ENCODE data around the gene SOWAHD. TPM values are rescaled to one million over a fixed set of nuclear protein-coding genes. Genes with fewer than 3 reads are reported as not detected.
"Not testable (repeated sequence)": the region's sequence is repeated elsewhere in the genome, so short reads cannot be mapped to it uniquely, and the experiment has no call there.

Gene SOWAHD
- total RNA-seq, 1 experiment from 2014 or later = 0.98 TPM

DNA sequence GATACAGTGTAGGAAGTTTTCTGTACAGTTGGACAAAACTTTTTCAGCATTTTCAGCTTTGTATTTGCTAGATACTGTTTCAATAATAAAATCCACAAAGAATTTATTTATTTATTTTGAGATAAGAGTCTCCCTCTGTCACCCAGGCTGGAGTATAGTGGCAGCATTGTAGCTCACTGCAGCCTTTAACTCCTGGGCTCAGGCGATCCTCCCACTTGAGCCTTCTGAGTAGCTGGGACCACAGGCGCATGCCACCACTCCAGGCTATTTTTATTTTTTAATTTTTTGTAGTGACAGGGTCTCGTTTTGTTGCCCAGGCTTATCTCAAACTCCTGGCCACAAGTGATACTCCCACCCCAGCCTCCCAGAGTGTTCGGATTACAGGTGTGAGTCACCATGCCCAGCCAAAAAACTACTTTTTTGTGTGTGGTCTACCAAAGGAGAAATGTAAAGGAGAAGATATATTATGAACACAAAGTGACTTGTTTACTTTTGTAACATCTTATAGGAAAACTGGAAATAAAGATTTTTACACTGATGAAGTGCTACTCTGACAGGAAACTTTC is 13.0 kb upstream of the SOWAHD start:
- no peak overlapping the region for H4K8ac ChIP-seq (replicated peaks; ENCODE audit: insufficient read length, low read depth, low read length)
- no peak overlapping the region for H3T11ph ChIP-seq (ENCODE audit: low read length)
- no peak overlapping the region for H4K91ac ChIP-seq (ENCODE audit: insufficient read length, low read depth, low read length)
- Mint-ChIP-seq H3K4me3 (no peak overlapping the region), H3K36me3 (ENCODE audit: insufficient read depth in 1 of 3, low read depth in 3 of 3) (peaks cover 0 to 3% (median 0%) of the 10 kb centered on the region in 3 experiments; a peak in 1 of 7 replicates), H3K9me3 (peaks cover 44 to 57% of the 10 kb centered on the region in 2 experiments), H3K4me1 (peaks cover 0 to 2% of the 10 kb centered on the region in 2 experiments; a peak in 1 of 4 replicates), H3K27me3 (ENCODE audit: low read depth) (peaks cover 2% of the 10 kb centered on the region; the same call in 1 of the 2 replicates), H3K27ac (no peak overlapping the region)
- no peak overlapping the region for H3K9ac ChIP-seq (ENCODE audit: extremely low read depth, insufficient read length, low read length)
- no peak for DNase-seq
- no peak overlapping the region for H2BK5ac ChIP-seq (ENCODE audit: insufficient read length, low read length)
- no peak overlapping the region for H2BK120ac ChIP-seq (ENCODE audit: low read depth, low read length, poor library complexity, severe bottlenecking)
- no peak overlapping the region for H2BK15ac ChIP-seq (ENCODE audit: low read depth, low read length)
- H2BK20ac ChIP-seq (ENCODE audit: low read depth, low read length, poor library complexity, severe bottlenecking) = no peak overlapping the region
- no peak overlapping the region for H2AK5ac ChIP-seq (ENCODE audit: insufficient read length, low read length)
- no peak overlapping the region for H4K5ac ChIP-seq (ENCODE audit: insufficient read length, low read depth, low read length)
- no peaks in the 10 kb centered on the region for H3K4me1 ChIP-seq (ENCODE audit: insufficient read depth, low read length)
- H3K23me2 ChIP-seq (ENCODE audit: insufficient read length, low read depth, low read length, poor library complexity, severe bottlenecking) = no peaks in the 10 kb centered on the region
- no peaks in the 10 kb centered on the region for H3K79me2 ChIP-seq (ENCODE audit: insufficient read depth, low read length)
- no peak overlapping the region for H3K27ac ChIP-seq (ENCODE audit: insufficient read length, low read depth, low read length)
- H3K79me1 ChIP-seq (ENCODE audit: insufficient read depth, low read depth, low read length, poor library complexity, severe bottlenecking) = no peaks in the 10 kb centered on the region
- no peak overlapping the region for H3K14ac ChIP-seq (ENCODE audit: insufficient read depth, low read length)
- no peak overlapping the region for H2AFZ ChIP-seq (ENCODE audit: low read length)
- no peak overlapping the region for H3K4ac ChIP-seq (ENCODE audit: low read depth, low read length)
- no peak overlapping the region for H3K23ac ChIP-seq (ENCODE audit: insufficient read length, low read depth, low read length)
- WGBS (ENCODE audit: extremely low coverage, insufficient read length, low lambda C conversion rate) = no CpG with 5 or more reads among the region's 4 CpGs
- no peaks in the 10 kb centered on the region for H4K20me1 ChIP-seq (ENCODE audit: control insufficient read depth, insufficient read depth, insufficient read length)
- peaks cover 16% of the 10 kb centered on the region for H3K9me3 ChIP-seq (ENCODE audit: control insufficient read depth, low read depth, low read length)
- H3K56ac ChIP-seq (ENCODE audit: insufficient read length, low read depth, low read length) = no peak overlapping the region
- H3K4me2 ChIP-seq (ENCODE audit: insufficient read depth, insufficient read length, low read length) = no peak overlapping the region
- TF ChIP-seq, protein P1, sequence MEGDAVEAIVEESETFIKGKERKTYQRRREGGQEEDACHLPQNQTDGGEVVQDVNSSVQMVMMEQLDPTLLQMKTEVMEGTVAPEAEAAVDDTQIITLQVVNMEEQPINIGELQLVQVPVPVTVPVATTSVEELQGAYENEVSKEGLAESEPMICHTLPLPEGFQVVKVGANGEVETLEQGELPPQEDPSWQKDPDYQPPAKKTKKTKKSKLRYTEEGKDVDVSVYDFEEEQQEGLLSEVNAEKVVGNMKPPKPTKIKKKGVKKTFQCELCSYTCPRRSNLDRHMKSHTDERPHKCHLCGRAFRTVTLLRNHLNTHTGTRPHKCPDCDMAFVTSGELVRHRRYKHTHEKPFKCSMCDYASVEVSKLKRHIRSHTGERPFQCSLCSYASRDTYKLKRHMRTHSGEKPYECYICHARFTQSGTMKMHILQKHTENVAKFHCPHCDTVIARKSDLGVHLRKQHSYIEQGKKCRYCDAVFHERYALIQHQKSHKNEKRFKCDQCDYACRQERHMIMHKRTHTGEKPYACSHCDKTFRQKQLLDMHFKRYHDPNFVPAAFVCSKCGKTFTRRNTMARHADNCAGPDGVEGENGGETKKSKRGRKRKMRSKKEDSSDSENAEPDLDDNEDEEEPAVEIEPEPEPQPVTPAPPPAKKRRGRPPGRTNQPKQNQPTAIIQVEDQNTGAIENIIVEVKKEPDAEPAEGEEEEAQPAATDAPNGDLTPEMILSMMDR (conservative IDR thresholded peaks at IDR 0.05) = no peak
- H3K18ac ChIP-seq (ENCODE audit: insufficient read length, low read depth, low read length) = no peak overlapping the region
- no peak overlapping the region for H2BK12ac ChIP-seq (ENCODE audit: insufficient read length, low read depth, low read length)
- H3K27me3 ChIP-seq (ENCODE audit: insufficient read depth, low read length) = no peaks in the 10 kb centered on the region

DNA sequence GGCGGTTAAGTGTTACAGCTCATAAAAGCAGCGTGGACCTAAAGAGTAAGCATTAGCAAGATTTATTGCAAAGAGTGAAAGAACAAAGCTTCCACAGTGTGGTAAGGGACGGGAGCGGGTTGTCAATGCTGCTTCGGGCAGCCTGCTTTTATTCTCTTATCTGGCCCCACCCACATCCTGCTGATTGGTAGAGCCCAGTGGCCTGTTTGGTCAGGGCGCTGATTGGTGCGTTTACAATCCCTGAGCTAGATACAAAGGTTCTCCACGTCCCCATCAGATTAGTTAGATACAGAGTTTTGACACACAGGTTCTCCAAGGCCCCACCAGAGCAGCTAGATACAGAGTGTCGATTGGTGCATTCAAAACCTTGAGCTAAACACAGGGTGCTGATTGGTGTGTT is 8.3 kb upstream of the SOWAHD start:
- H3K27ac Mint-ChIP-seq; H4K91ac ChIP-seq (ENCODE audit: insufficient read length, low read depth, low read length); H2BK5ac ChIP-seq (ENCODE audit: insufficient read length, low read length); H3K27me3 ChIP-seq (ENCODE audit: insufficient read depth, low read length); H3K4me1 Mint-ChIP-seq; H3K79me2 ChIP-seq (ENCODE audit: insufficient read depth, low read length); H3T11ph ChIP-seq (ENCODE audit: low read length); H3K56ac ChIP-seq (ENCODE audit: insufficient read length, low read depth, low read length); H2AFZ ChIP-seq (ENCODE audit: low read length); H3K27me3 Mint-ChIP-seq (ENCODE audit: low read depth); H4K8ac ChIP-seq (replicated peaks; ENCODE audit: insufficient read length, low read depth, low read length); H2BK20ac ChIP-seq (ENCODE audit: low read depth, low read length, poor library complexity, severe bottlenecking); H4K20me1 ChIP-seq (ENCODE audit: control insufficient read depth, insufficient read depth, insufficient read length); H3K18ac ChIP-seq (ENCODE audit: insufficient read length, low read depth, low read length); H2BK15ac ChIP-seq (ENCODE audit: low read depth, low read length); H2BK120ac ChIP-seq (ENCODE audit: low read depth, low read length, poor library complexity, severe bottlenecking); H2BK12ac ChIP-seq (ENCODE audit: insufficient read length, low read depth, low read length); H2AK5ac ChIP-seq (ENCODE audit: insufficient read length, low read length); H3K23me2 ChIP-seq (ENCODE audit: insufficient read length, low read depth, low read length, poor library complexity, severe bottlenecking); H3K27ac ChIP-seq (ENCODE audit: insufficient read length, low read depth, low read length); H3K36me3 Mint-ChIP-seq (ENCODE audit: insufficient read depth in 1 of 3, low read depth in 3 of 3); DNase-seq; H3K23ac ChIP-seq (ENCODE audit: insufficient read length, low read depth, low read length); H3K4me3 Mint-ChIP-seq; H3K4me2 ChIP-seq (ENCODE audit: insufficient read depth, insufficient read length, low read length); H3K14ac ChIP-seq (ENCODE audit: insufficient read depth, low read length); H3K4me1 ChIP-seq (ENCODE audit: insufficient read depth, low read length); H3K9ac ChIP-seq (ENCODE audit: extremely low read depth, insufficient read length, low read length); H3K79me1 ChIP-seq (ENCODE audit: insufficient read depth, low read depth, low read length, poor library complexity, severe bottlenecking); H4K5ac ChIP-seq (ENCODE audit: insufficient read length, low read depth, low read length); H3K4ac ChIP-seq (ENCODE audit: low read depth, low read length): not testable (repeated sequence)
- peaks cover 20% of the 10 kb centered on the region for H3K9me3 ChIP-seq (ENCODE audit: control insufficient read depth, low read depth, low read length)
- WGBS (ENCODE audit: extremely low coverage, insufficient read length, low lambda C conversion rate) = no CpG with 5 or more reads among the region's 9 CpGs
- H3K9me3 Mint-ChIP-seq = peaks cover 47 to 65% of the 10 kb centered on the region in 2 experiments
